Liver (tissue), 9 donors: ENCODE results near the gene PLSCR1. TPM values are rescaled to one million over a fixed set of nuclear protein-coding genes. Genes with fewer than 3 reads are reported as not detected.

ENCODE experiments used
- DNase-seq: peaks from one replicate; pipeline ENCODE4 v3.0.0-alpha.2; 2017; ENCODE audit warnings: low spot score
- H3K27ac ChIP-seq, 2 donors: one replicate each; pipeline ENCODE4 v1.7.0; 2013; ENCODE audit warnings: inconsistent platforms in 2 of 2, low read length in 2 of 2, control low read depth in 1 of 2, low read depth in 1 of 2, mild to moderate bottlenecking in 1 of 2
- H3K27me3 ChIP-seq, 4 donors: one replicate each; pipeline versions ENCODE4 v1.6.1 to v1.7.0; 2013; ENCODE audit warnings: low read length in 3 of 4, inconsistent platforms in 1 of 4, mild to moderate bottlenecking in 1 of 4, moderate library complexity in 1 of 4; ENCODE audit not compliant: control insufficient read depth in 4 of 4, insufficient read depth in 4 of 4
- H3K36me3 ChIP-seq, 4 donors: one replicate each; pipeline versions ENCODE4 v1.6.1 to v1.7.0; 2013; ENCODE audit warnings: low read length in 3 of 4, mild to moderate bottlenecking in 3 of 4, low read depth in 1 of 4, moderate library complexity in 1 of 4; ENCODE audit not compliant: control insufficient read depth in 4 of 4, insufficient read depth in 3 of 4
- H3K4me1 ChIP-seq, 4 donors: one replicate each; pipeline versions ENCODE4 v1.6.1 to v1.7.0; 2013; ENCODE audit warnings: low read length in 3 of 4, mild to moderate bottlenecking in 3 of 4, moderate library complexity in 1 of 4; ENCODE audit not compliant: control insufficient read depth in 4 of 4, insufficient read depth in 4 of 4
- H3K4me3 ChIP-seq, 3 donors: one replicate each; pipeline versions ENCODE4 v1.6.1 to v1.7.0; 2013; ENCODE audit warnings: low read length in 3 of 3, control low read depth in 1 of 3, low read depth in 1 of 3, mild to moderate bottlenecking in 1 of 3
- H3K9ac ChIP-seq, 2 donors: one replicate each; pipeline ENCODE4 v1.7.0; 2013; ENCODE audit warnings: low read length in 2 of 2, mild to moderate bottlenecking in 2 of 2, moderate library complexity in 2 of 2, control low read depth in 1 of 2, low read depth in 1 of 2
- H3K9me3 ChIP-seq, 4 donors: one replicate each; pipeline versions ENCODE4 v1.6.1 to v1.7.0; 2013; ENCODE audit warnings: low read length in 3 of 4; ENCODE audit not compliant: control insufficient read depth in 4 of 4
- CTCF ChIP-seq: fragments of 150-350 bp; IDR thresholded peaks from 2 replicates; pipeline ENCODE4 v1.5.1; 2017; ENCODE audit warnings: improper control_type of control experiment, low read depth, low read length; ENCODE audit not compliant: missing input control
- EGR1 ChIP-seq, 2 donors: IDR thresholded peaks; 2 replicates each; pipeline ENCODE4 v1.6.1; 2016 to 2018; ENCODE audit warnings: antibody characterized with exemption in 2 of 2, low read depth in 2 of 2
- FOXA2 ChIP-seq: IDR thresholded peaks from 2 replicates; pipeline ENCODE4 v1.6.1; 2016; ENCODE audit warnings: antibody characterized with exemption
- GABPA ChIP-seq, 2 donors: IDR thresholded peaks in 1 of 2; conservative IDR thresholded peaks in 1 of 2; 2 replicates each; pipeline ENCODE4 v1.6.1; 2016; ENCODE audit warnings: antibody characterized with exemption in 2 of 2, mild to moderate bottlenecking in 1 of 2, moderate library complexity in 1 of 2
- HNF4A ChIP-seq, 2 donors: conservative IDR thresholded peaks; 2 replicates each; pipeline ENCODE4 v1.6.1; 2016; ENCODE audit warnings: antibody characterized with exemption in 2 of 2, mild to moderate bottlenecking in 2 of 2
- HNF4G ChIP-seq: IDR thresholded peaks from 2 replicates; pipeline ENCODE4 v1.6.1; 2016; ENCODE audit warnings: antibody characterized with exemption
- JUND ChIP-seq, 2 donors: IDR thresholded peaks; 2 replicates each; pipeline ENCODE4 v1.6.1; 2016; ENCODE audit warnings: antibody characterized with exemption in 2 of 2
- MAX ChIP-seq: IDR thresholded peaks from 2 replicates; pipeline ENCODE4 v1.6.1; 2016; ENCODE audit warnings: antibody characterized with exemption
- RAD21 ChIP-seq, 2 donors: IDR thresholded peaks; 2 replicates each; pipeline ENCODE4 v1.6.1; 2016; ENCODE audit warnings: antibody characterized with exemption in 2 of 2, mild to moderate bottlenecking in 2 of 2
- REST ChIP-seq: IDR thresholded peaks from 2 replicates; pipeline ENCODE4 v1.6.1; 2016; ENCODE audit warnings: antibody characterized with exemption, mild to moderate bottlenecking
- RXRA ChIP-seq, 2 donors: IDR thresholded peaks; 2 replicates each; pipeline ENCODE4 v1.6.1; 2017 to 2018; ENCODE audit warnings: antibody characterized with exemption in 2 of 2, mild to moderate bottlenecking in 1 of 2
- TAF1 ChIP-seq: conservative IDR thresholded peaks from 2 replicates; pipeline ENCODE4 v1.6.1; 2016; ENCODE audit warnings: antibody characterized with exemption, mild to moderate bottlenecking
- YY1 ChIP-seq: IDR thresholded peaks from 2 replicates; pipeline ENCODE4 v1.6.1; 2016; ENCODE audit warnings: antibody characterized with exemption, mild to moderate bottlenecking
- WGBS: extraction: QIAGEN DNeasy Blood & Tissue Kit; methylation state at CpG from one replicate; pipeline ENCODE4 v1.1.7; 2013; 5-methylcytosine and 5-hydroxymethylcytosine counted together
- polyA plus RNA-seq, 2 donors: library from polyadenylated mRNA; stranded (reverse) in 1 of 2; unstranded in 1 of 2; fragments of 200-250 nt in 1 of 2; fragments of >200 nt in 1 of 2; fragmentation: Nextera tagmentation in 1 of 2; extraction: Ambion mirVana in 1 of 2; gene quantifications; one replicate each; pipeline versions ENCODE4 v1.2.1 to v1.2.3, GENCODE V29; 2013 to 2015
- total RNA-seq, 2 donors: library from RNA; depleted of rRNA; stranded (reverse); fragments of >200 nt; gene quantifications; one replicate each; pipeline ENCODE4 v1.2.3, GENCODE V29; 2014
- TF ChIP-seq, protein P1 (sequence below): IDR thresholded peaks from 2 replicates; pipeline ENCODE4 v1.6.1; 2016; ENCODE audit warnings: antibody characterized with exemption
- donor health status: healthy.
- donor health status: healthy.
- donor health status: healthy.
- donor health status: healthy.
- donor health status: healthy.

Gene PLSCR1
- total and polyA plus RNA-seq, 4 donors = 30.2 to 76.4 (median 34.3) TPM

GRCh38 chr3:146585156-146585555 is 40.7 kb upstream of the PLSCR1 start (continued):
- TF ChIP-seq REST (no peak), JUND (IDR thresholded peaks at IDR 0.05) (no peak), FOXA2 (no peak), HNF4A (conservative IDR thresholded peaks at IDR 0.05) (no peak)

GRCh38 chr3:146581951-146582467 is 37.6 kb upstream of the PLSCR1 start:
- H3K4me1 ChIP-seq = no peaks in the 10 kb centered on the region
- peaks cover 0 to 5% (median 3%) of the 10 kb centered on the region in 4 donors for H3K9me3 ChIP-seq
- H3K4me3 ChIP-seq = no peak overlapping the region
- H3K36me3 ChIP-seq = no peaks in the 10 kb centered on the region
- H3K27me3 ChIP-seq = no peaks in the 10 kb centered on the region
- TF ChIP-seq GABPA (IDR thresholded peaks at IDR 0.05 in 1 of 2, conservative IDR thresholded peaks at IDR 0.05 in 1 of 2) (no peak), RAD21 (IDR thresholded peaks at IDR 0.05) (no peak)
- H3K9ac ChIP-seq = no peak overlapping the region
- H3K27ac ChIP-seq = no peak overlapping the region
- DNase-seq = no peak

- WGBS = 21% methylated on average over 1 of the region's 1 CpG
- TF ChIP-seq EGR1 (IDR thresholded peaks at IDR 0.05; ENCODE audit: low read depth in 2 of 2) = no peak
- TF ChIP-seq FOXA2 = peak; percentile 17
- TF ChIP-seq, protein P1, sequence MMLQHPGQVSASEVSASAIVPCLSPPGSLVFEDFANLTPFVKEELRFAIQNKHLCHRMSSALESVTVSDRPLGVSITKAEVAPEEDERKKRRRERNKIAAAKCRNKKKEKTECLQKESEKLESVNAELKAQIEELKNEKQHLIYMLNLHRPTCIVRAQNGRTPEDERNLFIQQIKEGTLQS = no peak
- TF ChIP-seq TAF1 = no peak
- H3K9me3 ChIP-seq = peaks cover 0 to 5% (median 3%) of the 10 kb centered on the region in 4 donors
Observed at GRCh38 chr3:146581080-146581601, 36.7 kb upstream of the PLSCR1 start.

GRCh38 chr3:146577662-146578061 is 33.3 kb upstream of the PLSCR1 start:
- Histone ChIP-seq H3K9ac (no peak overlapping the region), H3K27me3 (no peaks in the 10 kb centered on the region), H3K4me1 (no peaks in the 10 kb centered on the region), H3K4me3 (no peak overlapping the region), H3K9me3 (peaks cover 0 to 4% (median under 1%) of the 10 kb centered on the region in 4 donors), H3K36me3 (no peaks in the 10 kb centered on the region), H3K27ac (no peak overlapping the region)
- no peak for TF ChIP-seq RXRA (IDR thresholded peaks at IDR 0.05)
- TF ChIP-seq HNF4G = no peak
- peak; percentile 38 for TF ChIP-seq CTCF
- no peak for TF ChIP-seq EGR1 (IDR thresholded peaks at IDR 0.05; ENCODE audit: low read depth in 2 of 2)
- TF ChIP-seq RAD21 (IDR thresholded peaks at IDR 0.05) = peak; percentile 86
- TF ChIP-seq MAX = no peak
- TF ChIP-seq HNF4A (conservative IDR thresholded peaks at IDR 0.05) = no peak
- TF ChIP-seq YY1 = no peak
- DNase-seq = no peak

More at GRCh38 chr3:146581080-146581601, 36.7 kb upstream of the PLSCR1 start:
- Histone ChIP-seq H3K4me3 (no peak overlapping the region), H3K36me3 (no peaks in the 10 kb centered on the region), H3K4me1 (no peaks in the 10 kb centered on the region), H3K27ac (no peak overlapping the region), H3K27me3 (no peaks in the 10 kb centered on the region), H3K9ac (no peak overlapping the region)
- DNase-seq = no peak
